HepG2 (cell line): ENCODE measurements around the gene ABCA4. TPM values are rescaled to one million over a fixed set of nuclear protein-coding genes. Genes with fewer than 3 reads are reported as not detected.

ENCODE experiments used
- AKAP8 ChIP-seq: sonication (generic); formaldehyde crosslinking; IDR thresholded peaks from 2 replicates; pipeline ENCODE4 v1.5.1; 2020; ENCODE audit warnings: mild to moderate bottlenecking, missing genetic modification reagents
- CBX1 ChIP-seq: IDR thresholded peaks from one replicate; pipeline ENCODE4 v1.6.1; 2016; ENCODE audit warnings: antibody characterized with exemption, low read depth
- EEA1 ChIP-seq: sonication (generic); formaldehyde crosslinking; IDR thresholded peaks from 2 replicates; pipeline ENCODE4 v1.5.1; 2020; ENCODE audit warnings: mild to moderate bottlenecking, missing genetic modification reagents, borderline replicate concordance
- FOXO1 ChIP-seq: sonication (generic); formaldehyde crosslinking; IDR thresholded peaks from 2 replicates; pipeline ENCODE4 v1.4.0; 2020; ENCODE audit warnings: missing genetic modification reagents
- HNRNPL ChIP-seq: fragments of 200-400 bp; formaldehyde crosslinking; IDR thresholded peaks from 2 replicates; pipeline ENCODE4 v1.6.1; 2017; ENCODE audit warnings: mild to moderate bottlenecking, low read depth, low read length
- IKZF5 ChIP-seq: IDR thresholded peaks from 2 replicates; pipeline ENCODE4 v1.6.1; 2018; ENCODE audit warnings: missing genetic modification reagents, mild to moderate bottlenecking, missing compliant biosample characterization
- IRF9 ChIP-seq: sonication (generic); formaldehyde crosslinking; IDR thresholded peaks from 2 replicates; pipeline ENCODE4 v1.8.0; 2022; ENCODE audit warnings: missing genetic modification reagents, mild to moderate bottlenecking, borderline replicate concordance
- KLF16 ChIP-seq, 2 experiments: sonication (generic) in 1 of 2; formaldehyde crosslinking in 1 of 2; IDR thresholded peaks; 2 replicates each; pipeline versions ENCODE4 v1.6.1 to v1.8.0; 2016 to 2023; ENCODE audit warnings: missing genetic modification reagents in 2 of 2, missing compliant biosample characterization in 1 of 2
- KMT2A ChIP-seq: sonication (generic); formaldehyde crosslinking; IDR thresholded peaks from 2 replicates; pipeline ENCODE4 v1.4.0; 2020; ENCODE audit warnings: missing genetic modification reagents
- KMT2B ChIP-seq: IDR thresholded peaks from 2 replicates; pipeline ENCODE4 v1.6.1; 2016; ENCODE audit warnings: missing genetic modification reagents, missing compliant biosample characterization
- MEIS1 ChIP-seq: sonication (generic); formaldehyde crosslinking; IDR thresholded peaks from 2 replicates; pipeline ENCODE4 v1.9.0; 2021; ENCODE audit warnings: mild to moderate bottlenecking, missing genetic modification reagents, moderate library complexity, borderline replicate concordance
- NFIC ChIP-seq: IDR thresholded peaks from 2 replicates; pipeline ENCODE4 v1.6.1; 2012; ENCODE audit warnings: mild to moderate bottlenecking, low read length, inconsistent platforms
- PBX2 ChIP-seq: IDR thresholded peaks from 2 replicates; pipeline ENCODE4 v1.6.1; 2016; ENCODE audit warnings: control low read depth
- PHF8 ChIP-seq: sonication (generic); formaldehyde crosslinking; IDR thresholded peaks from 2 replicates; pipeline ENCODE4 v1.5.0; 2020; ENCODE audit warnings: missing genetic modification reagents
- SOX5 ChIP-seq: IDR thresholded peaks from 2 replicates; pipeline ENCODE4 v1.6.1; 2016; ENCODE audit warnings: borderline replicate concordance
- SOX6 ChIP-seq, 2 experiments: fragments of 450-650 bp in 1 of 2; sonication (generic) in 1 of 2; formaldehyde crosslinking in 1 of 2; IDR thresholded peaks; 2 replicates each; pipeline versions ENCODE4 v1.4.0 to v1.6.1; 2017 to 2020; ENCODE audit warnings: antibody characterized with exemption in 1 of 2, mild to moderate bottlenecking in 1 of 2, missing genetic modification reagents in 1 of 2
- TOE1 ChIP-seq: sonication (generic); formaldehyde crosslinking; IDR thresholded peaks from 2 replicates; pipeline ENCODE4 v1.4.0; 2020; ENCODE audit warnings: mild to moderate bottlenecking, missing genetic modification reagents
- ZFP90 ChIP-seq: sonication (generic); formaldehyde crosslinking; IDR thresholded peaks from 2 replicates; pipeline ENCODE4 v1.8.0; 2022; ENCODE audit warnings: missing genetic modification reagents, mild to moderate bottlenecking, inconsistent platforms, borderline replicate concordance
- ZNF263 ChIP-seq: sonication (generic); formaldehyde crosslinking; IDR thresholded peaks from 2 replicates; pipeline ENCODE4 v1.4.0; 2020; ENCODE audit warnings: missing genetic modification reagents
- ZNF414 ChIP-seq: sonication (generic); formaldehyde crosslinking; IDR thresholded peaks from 2 replicates; pipeline ENCODE4 v1.5.0; 2020; ENCODE audit warnings: missing genetic modification reagents
- ZNF546 ChIP-seq: sonication (generic); formaldehyde crosslinking; conservative IDR thresholded peaks from 2 replicates; pipeline ENCODE4 v1.8.1; 2023; ENCODE audit warnings: mild to moderate bottlenecking, missing genetic modification reagents
- ZNF660 ChIP-seq: sonication (generic); formaldehyde crosslinking; IDR thresholded peaks from 2 replicates; pipeline ENCODE4 v1.5.1; 2020; ENCODE audit warnings: mild to moderate bottlenecking, low read depth, missing genetic modification reagents, borderline replicate concordance
- ZNF7 ChIP-seq: IDR thresholded peaks from 2 replicates; pipeline ENCODE4 v1.6.1; 2016; ENCODE audit warnings: missing biosample characterization, missing genetic modification reagents
- ZNF704 ChIP-seq: sonication (generic); formaldehyde crosslinking; IDR thresholded peaks from 2 replicates; pipeline ENCODE4 v1.8.1; 2023; ENCODE audit warnings: mild to moderate bottlenecking, inconsistent platforms, moderate library complexity, missing genetic modification reagents, borderline replicate concordance
- ZZZ3 ChIP-seq: sonication (generic); formaldehyde crosslinking; IDR thresholded peaks from 2 replicates; pipeline ENCODE4 v1.4.0; 2020; ENCODE audit warnings: missing genetic modification reagents, mild to moderate bottlenecking, borderline replicate concordance
- polyA plus RNA-seq, 8 experiments: library from polyadenylated mRNA; depleted of rRNA in 3 of 8; stranded (reverse) in 7 of 8; unstranded in 1 of 8; fragments of >200 nt; fragmentation: Illumina TruSeq in 4 of 8; extraction: Trizol in 4 of 8; gene quantifications; 2 replicates each; pipeline versions ENCODE4 v1.2.1 to v1.2.3, GENCODE V29; 2011 to 2016; ENCODE audit warnings: low read depth in 4 of 8, missing spikeins in 1 of 8, mixed read lengths in 1 of 8; ENCODE audit not compliant: insufficient read depth in 1 of 8
- total RNA-seq, 5 experiments: library from RNA; depleted of rRNA; stranded (reverse); fragments of >200 nt; fragmentation: Illumina TruSeq; extraction: Trizol; gene quantifications; 2 replicates each; pipeline ENCODE4 v1.2.3, GENCODE V29; 2016; ENCODE audit warnings: low read depth in 1 of 5

ABCA4 gene
- total and polyA plus RNA-seq, 2 of the 13 experiments (the other 11 are each of a cell fraction or from before 2014, with no cell fraction given): 0.24 to 0.67 TPM

GRCh38 chr1:94044290-94044790 lies 76.6 kb downstream of the ABCA4 start (continued):
- TF ChIP-seq HNRNPL (no peak), CBX1 (peak; percentile 59), KMT2B (peak; percentile 68; the same call in 1 of the 2 replicates), ZNF263 (CRISPR knock-in tag) (peak; percentile 82), ZNF414 (CRISPR knock-in tag) (no peak), TOE1 (CRISPR knock-in tag) (no peak), AKAP8 (no peak), ZNF546 (CRISPR knock-in tag) (no peak), PBX2 (no peak), ZFP90 (peak; percentile 24; the same call in 1 of the 2 replicates), KLF16 (CRISPR knock-in tag; IDR thresholded peaks at IDR 0.05) (peak in 1 of 2 experiments; percentile 37; a peak in 1 of 4 replicates), IRF9 (CRISPR knock-in tag) (peak; percentile 62; the same call in 1 of the 2 replicates), IKZF5 (CRISPR knock-in tag) (peak; percentile 30; the same call in 1 of the 2 replicates), ZNF7 (CRISPR knock-in tag) (no peak), FOXO1 (CRISPR knock-in tag) (0 out of 2 replicates have a peak, but pooled peaks have one; percentile 8), NFIC (0 out of 2 replicates have a peak, but pooled peaks have one; percentile 36), PHF8 (CRISPR knock-in tag) (peak; percentile 59; the same call in 1 of the 2 replicates), ZZZ3 (CRISPR knock-in tag) (no peak), SOX5 (CRISPR knock-in tag) (peak; percentile 38; the same call in 1 of the 2 replicates), ZNF660 (CRISPR knock-in tag) (no peak), MEIS1 (CRISPR knock-in tag) (no peak), ZNF704 (CRISPR knock-in tag) (0 out of 2 replicates have a peak, but pooled peaks have one; percentile 34), KMT2A (CRISPR knock-in tag) (peak; percentile 50; the same call in 1 of the 2 replicates), EEA1 (CRISPR knock-in tag) (peak; percentile 33; the same call in 1 of the 2 replicates), SOX6 (IDR thresholded peaks at IDR 0.05) (no peak), SOX6 (CRISPR knock-in tag; IDR thresholded peaks at IDR 0.05) (peak; percentile 30; the same call in 1 of the 2 replicates)
